ENCODE results near the gene VSTM1. TPM values are rescaled to one million over a fixed set of nuclear protein-coding genes. Genes with fewer than 3 reads are reported as not detected.

VSTM1 gene
- total RNA-seq, 1 experiment from 2014 or later = not detected

- no peak for DNase-seq (ENCODE audit: low read depth)
Observed at GRCh38 chr19:54074851-54075250, 11.2 kb upstream of the VSTM1 start.

- no peak for DNase-seq (ENCODE audit: low read depth)
Observed at GRCh38 chr19:54073829-54074228, 10.1 kb upstream of the VSTM1 start.

- DNase-seq (ENCODE audit: low read depth) = no peak
Observed at GRCh38 chr19:54069470-54069869, 5.8 kb upstream of the VSTM1 start.

GRCh38 chr19:54062643-54063042 lies 1.1 kb downstream of the VSTM1 start:
- no peak for DNase-seq (ENCODE audit: low read depth)

DNA sequence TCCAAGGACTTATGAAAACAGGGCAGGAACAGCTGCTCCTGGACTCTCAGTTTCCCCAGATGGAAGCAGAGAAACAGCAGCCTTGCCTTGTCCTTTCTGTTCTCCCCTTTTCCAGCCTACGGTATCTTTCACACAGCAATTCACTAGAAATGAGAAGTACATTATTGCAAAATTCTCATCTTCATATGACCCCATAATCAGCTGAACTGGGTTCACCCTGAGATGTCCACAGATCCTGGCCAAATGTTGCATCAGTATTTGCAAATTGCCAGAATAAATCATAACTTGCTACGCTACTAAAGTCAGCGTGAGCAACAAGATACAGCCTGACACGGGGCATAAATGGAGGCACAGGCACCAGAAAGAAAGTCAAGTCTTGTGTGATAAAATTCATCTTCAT lies 16.1 kb downstream of the VSTM1 start:
- DNase-seq (ENCODE audit: low read depth) = no peak

- no peak for DNase-seq (ENCODE audit: low read depth)
Observed at GRCh38 chr19:54045771-54046170, 17.9 kb downstream of the VSTM1 start.

DNA sequence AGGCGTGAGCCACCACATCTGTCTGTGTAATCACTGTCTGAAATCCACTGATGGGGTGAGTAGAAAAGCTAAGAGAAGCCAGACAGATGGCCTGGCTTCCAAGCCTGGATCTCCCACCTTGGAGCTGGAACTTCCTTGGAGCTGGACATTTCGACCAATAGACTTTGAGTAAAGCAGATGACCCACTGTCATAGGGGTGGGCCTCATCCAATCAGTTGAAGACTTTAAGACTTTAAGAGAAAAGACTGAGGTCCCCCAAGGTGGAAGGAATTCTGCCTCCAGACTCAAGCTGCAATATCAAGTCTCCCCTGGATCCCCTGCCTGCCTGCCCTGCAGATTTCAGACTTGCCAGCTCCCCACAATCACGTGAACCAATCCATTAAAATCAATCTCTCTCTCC lies 20.7 kb downstream of the VSTM1 start:
- DNase-seq (ENCODE audit: low read depth) = no peak

DNA sequence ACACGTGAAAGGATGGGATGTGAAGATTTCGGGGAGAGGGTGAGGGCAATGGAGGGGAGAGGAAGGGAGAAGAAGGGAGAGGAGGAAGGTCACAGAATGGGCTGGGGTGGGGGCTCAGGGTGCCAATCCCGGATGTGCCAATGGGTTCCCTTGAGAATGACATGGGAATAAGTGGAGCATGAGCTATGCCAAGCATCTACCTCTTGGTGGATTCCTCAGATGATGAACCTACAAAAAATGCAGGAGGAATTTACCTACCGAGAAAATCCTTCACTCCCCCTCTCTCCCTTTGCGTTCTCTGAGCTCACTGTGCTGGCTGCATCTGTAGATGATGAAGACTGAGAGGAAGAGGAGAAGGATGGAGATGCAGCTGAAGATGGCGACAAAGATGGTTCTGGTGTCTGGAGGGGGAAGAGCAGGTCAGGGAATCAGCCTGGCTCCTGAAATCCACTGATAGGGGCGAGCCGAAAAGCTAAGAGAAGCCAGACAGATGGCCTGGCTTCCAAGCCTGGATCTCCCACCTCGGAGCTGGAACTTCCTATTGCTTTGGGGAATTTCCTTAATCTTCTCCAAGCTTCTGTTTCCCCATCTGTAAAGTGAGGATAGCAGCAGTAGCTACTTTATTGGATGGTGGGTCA lies 21.6 kb downstream of the VSTM1 start:
- no peak for DNase-seq (ENCODE audit: low read depth)

GRCh38 chr19:54040003-54040402 lies 23.7 kb downstream of the VSTM1 start:
- DNase-seq (ENCODE audit: low read depth) = no peak

GRCh38 chr19:54036542-54036941 lies 27.2 kb downstream of the VSTM1 start:
- DNase-seq (ENCODE audit: low read depth) = peak; percentile 37

DNA sequence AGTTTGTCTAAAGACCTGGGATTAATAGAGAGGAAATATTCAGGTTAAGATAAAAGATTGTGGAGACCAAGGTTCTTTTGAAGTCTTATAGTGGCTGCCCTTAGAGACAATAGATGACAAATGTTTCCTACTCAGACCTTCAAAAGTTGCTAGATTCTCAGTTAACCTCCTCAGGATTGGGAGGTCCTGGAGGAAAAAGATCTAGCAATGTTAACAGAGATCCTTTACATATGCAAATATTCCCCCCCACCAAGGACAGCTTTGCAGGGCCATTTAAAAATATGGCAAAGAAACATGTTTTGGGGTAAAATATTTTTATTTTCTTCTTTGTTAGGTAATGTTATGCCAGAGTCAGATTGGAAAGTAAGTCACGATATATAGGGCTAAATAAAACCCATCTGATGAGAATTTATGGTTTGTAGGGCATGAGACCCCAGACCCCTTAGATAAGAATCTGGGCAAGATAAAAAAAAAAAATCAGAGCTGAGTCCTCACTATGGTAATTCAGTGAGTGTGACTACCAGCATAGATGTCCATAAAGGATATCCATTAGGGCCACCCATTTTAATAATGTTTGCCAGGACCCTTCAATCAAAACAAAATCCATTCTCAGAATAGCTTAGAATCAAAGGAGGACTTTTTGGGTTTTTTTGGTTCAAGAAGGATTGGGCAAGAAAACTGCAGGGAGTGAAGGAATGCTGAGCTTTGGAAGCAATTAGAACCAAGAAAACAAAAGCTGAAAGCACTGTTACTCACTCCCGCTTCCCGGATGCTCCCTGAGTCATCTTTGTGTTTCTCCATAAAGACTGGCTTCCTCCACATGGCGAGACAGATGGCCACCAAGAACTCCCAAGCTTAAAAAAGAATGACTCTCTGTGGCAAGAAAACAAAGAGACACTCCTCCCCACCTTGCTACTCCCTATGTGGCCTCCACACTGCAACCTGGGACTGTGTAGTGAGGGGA lies 28.2 kb downstream of the VSTM1 start:
- DNase-seq (ENCODE audit: low read depth) = peak; percentile 91

DNA sequence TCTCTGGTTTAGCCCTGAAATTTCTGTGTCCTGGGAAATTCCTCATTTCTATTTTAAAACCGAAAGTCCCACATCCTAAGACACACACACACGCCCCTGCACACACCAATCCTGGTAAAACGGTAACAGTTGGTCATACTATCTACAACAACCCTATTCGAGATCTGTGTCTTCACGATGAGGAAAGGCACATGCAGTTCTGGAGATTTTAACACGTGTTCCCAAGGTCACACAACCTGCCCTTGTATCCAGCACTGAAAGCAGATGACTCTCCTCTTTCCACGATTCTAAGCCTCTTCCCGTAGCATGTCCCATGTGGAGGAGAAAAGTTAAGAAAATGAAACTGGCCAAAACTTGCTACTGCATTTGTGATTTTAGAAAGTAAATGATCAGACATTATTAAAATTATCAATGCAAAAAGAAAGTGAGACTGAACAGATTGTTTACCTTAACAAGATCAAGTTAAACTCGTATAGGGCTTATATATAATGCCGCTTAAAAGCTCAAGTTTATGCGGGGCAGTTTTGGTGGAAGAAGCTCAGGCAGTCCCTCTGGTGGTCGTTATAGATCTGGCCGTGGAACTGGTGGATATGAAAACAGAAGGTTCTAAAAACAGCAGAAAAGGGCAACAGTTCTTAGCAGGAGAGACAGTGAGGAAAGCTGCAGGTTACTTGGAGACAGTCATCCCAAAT lies 32.7 kb downstream of the VSTM1 start:
- peak; percentile 38 for DNase-seq (ENCODE audit: low read depth)

- DNase-seq (ENCODE audit: low read depth) = peak; percentile 72
Observed at GRCh38 chr19:54029930-54030490, 33.7 kb downstream of the VSTM1 start.

DNA sequence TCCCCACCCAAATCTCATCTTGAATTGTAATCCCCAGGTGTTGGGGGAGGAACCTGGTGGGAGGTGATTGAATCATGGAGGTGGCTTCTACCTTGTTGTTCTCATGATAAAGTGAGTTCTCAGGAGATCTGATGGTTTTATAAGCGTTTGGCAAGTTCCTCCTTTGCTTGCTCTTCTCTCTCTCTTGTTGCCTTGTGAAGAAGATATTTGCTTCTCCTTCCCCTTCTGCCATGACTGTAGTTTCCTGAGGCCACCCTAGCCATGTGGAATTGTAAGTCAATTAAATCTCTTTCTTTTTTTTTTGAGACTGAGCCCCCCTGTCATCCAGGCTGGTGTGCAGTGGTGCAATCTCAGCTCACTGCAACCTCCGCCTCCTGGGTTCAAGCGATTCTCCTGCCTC lies 34.4 kb downstream of the VSTM1 start:
- no peak for DNase-seq (ENCODE audit: low read depth)

GRCh38 chr19:54026656-54027055 lies 37.0 kb downstream of the VSTM1 start:
- DNase-seq (ENCODE audit: low read depth) = no peak

GRCh38 chr19:54024660-54025059 lies 39.0 kb downstream of the VSTM1 start:
- no peak for DNase-seq (ENCODE audit: low read depth)

DNA sequence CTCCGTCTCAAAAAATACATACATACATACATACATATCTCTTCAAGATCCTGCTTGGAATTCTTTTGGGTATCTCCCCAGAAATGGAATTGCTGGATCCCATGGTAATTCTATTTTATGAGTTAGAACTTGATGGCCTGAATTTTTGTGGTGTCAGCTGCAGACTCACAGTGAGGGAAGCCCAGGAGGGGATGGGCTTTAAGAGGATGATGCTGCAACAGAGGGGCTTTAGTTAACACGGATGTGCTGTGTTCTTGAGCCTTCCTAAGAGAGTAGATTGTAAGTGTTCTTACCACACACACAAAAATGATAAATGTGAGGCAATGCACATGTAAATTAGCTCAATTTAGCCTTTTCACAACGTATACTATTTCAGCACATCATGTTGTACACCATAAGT lies 40.5 kb downstream of the VSTM1 start:
- no peak for DNase-seq (ENCODE audit: low read depth)

GRCh38 chr19:54021932-54022331 lies 41.8 kb downstream of the VSTM1 start:
- DNase-seq (ENCODE audit: low read depth) = no peak

DNA sequence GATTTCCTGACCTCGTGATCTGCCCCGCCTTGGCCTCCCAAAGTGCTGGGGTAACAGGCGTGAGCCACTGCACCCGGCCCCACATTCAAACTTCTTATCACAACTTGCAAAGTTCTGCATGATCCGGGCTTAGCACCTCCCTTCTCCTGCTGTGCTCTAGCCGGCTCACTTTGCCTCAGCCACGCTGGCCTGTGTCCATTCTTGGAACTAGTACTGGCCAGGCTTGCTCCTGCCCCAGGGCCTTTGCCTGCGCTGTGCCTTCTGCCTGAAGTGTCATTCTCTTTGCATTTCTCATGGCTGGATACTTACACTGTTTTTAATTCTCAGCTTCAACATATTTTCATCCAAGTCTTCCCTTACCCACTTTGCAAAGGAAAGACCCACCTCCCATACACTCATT lies 42.3 kb downstream of the VSTM1 start:
- no peak for DNase-seq (ENCODE audit: low read depth)

DNA sequence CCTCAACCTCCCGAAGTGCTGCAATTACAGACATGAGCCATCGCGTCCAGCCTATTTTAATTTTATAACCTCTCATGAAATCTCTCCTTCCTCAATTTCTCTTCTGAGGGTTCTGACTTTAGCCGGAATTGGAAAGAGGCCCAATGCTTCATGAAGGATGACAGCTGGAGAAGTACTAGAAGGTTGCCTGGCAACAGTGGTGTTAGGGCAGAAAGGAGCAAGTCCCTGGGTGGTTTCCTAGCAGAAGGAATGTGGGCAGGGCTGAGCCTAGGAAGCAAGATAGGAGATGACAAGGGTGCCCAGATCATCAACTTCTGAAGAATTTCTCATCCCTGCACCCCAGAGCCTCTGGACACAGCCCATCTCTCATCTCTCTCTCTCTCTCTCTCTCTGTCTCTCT lies 46.4 kb downstream of the VSTM1 start:
- DNase-seq (ENCODE audit: low read depth) = peak; percentile 78

GRCh38 chr19:54014920-54015560 lies 48.7 kb downstream of the VSTM1 start:
- no peak for DNase-seq (ENCODE audit: low read depth)

DNA sequence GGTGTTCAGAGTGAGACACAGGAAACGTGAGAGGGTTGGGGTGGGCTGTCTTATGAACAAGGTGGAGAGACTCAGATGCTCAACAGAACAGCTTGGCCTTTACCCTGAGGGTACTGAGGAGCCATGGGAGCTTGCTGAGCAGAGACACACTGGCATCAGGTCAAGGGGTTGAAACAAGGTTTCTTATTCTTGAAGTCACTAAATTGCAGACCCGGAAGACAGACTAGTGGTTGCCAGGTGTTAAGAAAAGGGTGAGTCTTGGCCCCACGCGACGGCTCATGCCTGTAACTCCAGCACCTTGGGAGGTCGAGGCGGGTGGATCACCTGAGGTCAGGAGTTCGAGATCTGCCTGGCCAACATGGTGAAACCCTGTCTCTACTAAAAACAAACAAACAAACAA lies 49.8 kb downstream of the VSTM1 start:
- no peak for DNase-seq (ENCODE audit: low read depth)

Measured in LHCN-M2 (cell line).